C4-2B (cell line): ENCODE measurements around the gene CFAP65.

ENCODE experiments used
- H3K27ac ChIP-seq: fragments of 450-650 bp; 2 replicates; pipeline ENCODE4 v1.5.1; 2017
- CTCF ChIP-seq: fragments of 450-650 bp; conservative IDR thresholded peaks from 2 replicates; pipeline ENCODE4 v1.5.1; 2017; ENCODE audit warnings: mild to moderate bottlenecking
- ZFX ChIP-seq: fragments of 450-650 bp; IDR thresholded peaks from 2 replicates; pipeline ENCODE4 v1.6.1; 2017

CFAP65 gene

DNA sequence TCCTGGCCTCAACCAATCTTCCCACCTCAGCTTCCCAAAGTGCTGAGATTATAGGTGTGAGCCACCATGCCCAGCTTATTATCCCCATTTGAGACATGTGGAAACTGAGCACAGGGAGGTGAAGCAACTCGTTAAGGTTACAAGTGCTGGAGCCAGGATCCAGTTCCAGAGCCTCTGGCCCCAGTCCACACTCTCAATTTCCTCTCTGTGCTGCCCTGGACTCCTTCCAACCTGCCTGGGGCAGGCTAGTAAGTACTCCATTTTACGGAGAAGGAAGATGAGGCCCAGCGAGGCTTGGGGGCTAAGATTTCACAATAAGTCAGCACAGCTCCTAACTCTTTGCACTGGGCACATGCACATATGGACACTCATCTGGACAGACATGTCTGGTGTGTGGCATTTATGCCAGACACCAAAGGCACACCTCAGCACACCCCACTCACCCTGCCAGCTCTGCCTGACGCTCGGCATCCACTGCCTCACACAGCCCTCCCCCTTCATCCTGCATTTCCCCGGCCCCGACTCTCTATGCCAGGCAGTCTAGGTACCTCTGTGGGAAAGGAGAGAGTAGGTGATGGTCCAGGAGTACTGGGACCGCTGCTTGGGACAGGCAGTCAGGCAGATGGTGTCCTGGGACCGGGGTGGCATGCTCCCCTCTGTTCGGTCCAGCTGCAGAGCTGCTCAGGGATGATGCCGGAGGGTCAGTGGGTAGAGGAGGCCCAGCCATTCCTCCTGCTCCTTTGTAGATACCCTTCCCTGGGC lies 20.5 kb downstream of the CFAP65 start:
- H3K27ac ChIP-seq, result no peak overlapping the region; the same call in 1 of the 2 replicates
- no peak for TF ChIP-seq ZFX
- TF ChIP-seq CTCF, result no peak

- TF ChIP-seq CTCF, result no peak
- TF ChIP-seq ZFX, result no peak
Observed at GRCh38 chr2:219019436-219019835, 21.9 kb downstream of the CFAP65 start.

DNA sequence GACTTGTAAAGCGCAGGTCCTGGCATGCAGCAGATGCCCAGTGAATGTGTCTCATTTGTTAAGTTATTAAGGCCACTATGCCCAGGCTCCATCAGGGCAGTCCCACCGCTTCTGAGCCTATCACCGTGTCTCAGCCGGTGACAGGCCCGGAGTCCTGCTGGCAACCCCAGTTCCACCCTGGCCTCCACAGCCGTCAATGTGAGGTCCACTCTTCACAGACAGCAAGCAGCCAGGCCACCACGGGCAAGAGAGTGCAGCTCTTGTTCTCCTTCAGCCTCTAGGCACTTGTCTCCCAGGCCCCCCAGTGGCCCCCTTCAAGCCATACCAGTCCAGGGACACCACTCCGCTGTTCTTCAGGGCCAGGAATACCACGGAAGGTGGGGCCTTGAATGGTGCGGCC lies 22.6 kb downstream of the CFAP65 start:
- H3K27ac ChIP-seq, result no peak overlapping the region
- TF ChIP-seq CTCF (no peak), ZFX (no peak)

More at GRCh38 chr2:219019436-219019835, 21.9 kb downstream of the CFAP65 start:
- H3K27ac ChIP-seq, result no peak overlapping the region

DNA sequence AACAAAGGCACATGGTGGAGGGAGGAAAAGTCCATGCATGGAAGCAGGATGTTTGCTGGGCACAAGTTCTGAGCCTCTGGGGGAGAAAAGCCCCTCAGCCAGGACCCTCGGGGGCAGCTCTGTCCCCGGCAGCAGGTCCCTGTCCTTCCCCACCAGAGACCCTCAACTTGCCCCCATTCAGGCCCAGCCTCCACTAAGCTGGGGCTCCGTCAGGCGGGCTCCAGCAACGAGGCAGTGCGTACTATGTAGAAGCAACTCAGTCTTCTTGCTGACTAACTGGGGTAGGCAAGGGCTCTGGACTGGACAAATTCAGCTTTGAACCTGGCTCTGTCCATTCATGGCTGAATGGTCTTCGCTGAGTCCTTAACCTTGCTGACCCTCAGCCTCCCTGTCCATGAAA lies 23.0 kb downstream of the CFAP65 start:
- no peak overlapping the region for H3K27ac ChIP-seq
- TF ChIP-seq CTCF (no peak), ZFX (no peak)

GRCh38 chr2:219017201-219017931 lies 23.9 kb downstream of the CFAP65 start:
- no peak for TF ChIP-seq CTCF
- TF ChIP-seq ZFX, result no peak
- no peak overlapping the region for H3K27ac ChIP-seq

DNA sequence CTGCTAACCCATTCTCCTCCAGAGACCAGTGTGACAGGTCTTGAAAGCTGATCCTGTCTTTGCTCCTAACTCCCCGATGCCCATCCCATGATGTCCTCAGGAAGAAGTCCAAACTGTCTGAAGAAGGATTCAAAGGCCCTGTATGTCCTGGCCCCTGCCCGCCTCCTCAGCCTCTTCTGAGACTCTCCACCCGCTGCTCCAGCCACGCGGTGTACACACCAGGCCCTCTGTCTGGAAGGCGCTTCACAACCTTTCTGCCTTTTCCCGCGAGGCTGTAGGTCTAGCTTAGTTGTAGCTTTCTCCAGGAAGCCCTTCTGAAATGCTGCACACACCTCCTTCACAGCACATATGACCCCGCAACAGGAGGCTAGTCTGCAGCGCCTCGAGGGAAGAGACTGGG lies 24.6 kb downstream of the CFAP65 start:
- TF ChIP-seq ZFX (no peak), CTCF (no peak)
- H3K27ac ChIP-seq, result no peak overlapping the region

DNA sequence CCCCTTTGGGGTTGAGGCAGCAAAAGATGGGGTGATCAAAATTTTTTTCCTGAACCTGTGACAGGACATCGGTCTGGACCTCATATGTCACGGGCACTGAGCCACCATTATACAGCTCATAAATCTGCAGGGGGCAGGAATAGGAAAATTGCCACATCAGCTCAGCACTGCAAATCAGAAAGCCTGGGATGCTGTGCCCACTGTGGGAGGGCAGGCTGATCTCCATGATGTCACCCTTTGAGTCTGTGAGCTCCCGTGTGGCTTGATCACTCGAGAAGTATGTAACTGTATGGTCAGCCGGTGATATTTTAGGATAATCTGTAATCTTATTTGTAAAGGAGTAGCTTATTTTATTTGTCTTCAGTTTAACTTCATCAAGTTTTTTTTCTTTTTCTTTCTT lies 30.4 kb downstream of the CFAP65 start:
- TF ChIP-seq CTCF, result no peak
- no peak for TF ChIP-seq ZFX
- H3K27ac ChIP-seq, result no peak overlapping the region
